ENCODE measurements around the gene SETD1B.
"Not testable (repeated sequence)": the region's sequence is repeated elsewhere in the genome, so short reads cannot be mapped to it uniquely, and the experiment has no call there.

Gene SETD1B

GRCh38 chr12:121783766-121784165 is 20.0 kb upstream of the SETD1B start:
- in situ Hi-C loops (cut with HindIII; ENCODE audit: low pct_unique_long_range_greater_than_20kb, low sequenced_read_pairs) = no loop called here
- DNase-seq (ENCODE audit: low read depth in 1 of 2, low spot score in 1 of 2) = no peak

GRCh38 chr12:121784460-121784859 is 19.3 kb upstream of the SETD1B start:
- TF ChIP-seq JUND (IDR thresholded peaks at IDR 0.05; ENCODE audit: low read depth) = no peak
- in situ Hi-C loops (cut with HindIII; ENCODE audit: low pct_unique_long_range_greater_than_20kb, low sequenced_read_pairs) = no loop called here
- DNase-seq (ENCODE audit: low read depth in 1 of 2, low spot score in 1 of 2) = no peak

More at GRCh38 chr12:121783766-121784165, 20.0 kb upstream of the SETD1B start:
- TF ChIP-seq JUND (IDR thresholded peaks at IDR 0.05; ENCODE audit: low read depth) = no peak

DNA sequence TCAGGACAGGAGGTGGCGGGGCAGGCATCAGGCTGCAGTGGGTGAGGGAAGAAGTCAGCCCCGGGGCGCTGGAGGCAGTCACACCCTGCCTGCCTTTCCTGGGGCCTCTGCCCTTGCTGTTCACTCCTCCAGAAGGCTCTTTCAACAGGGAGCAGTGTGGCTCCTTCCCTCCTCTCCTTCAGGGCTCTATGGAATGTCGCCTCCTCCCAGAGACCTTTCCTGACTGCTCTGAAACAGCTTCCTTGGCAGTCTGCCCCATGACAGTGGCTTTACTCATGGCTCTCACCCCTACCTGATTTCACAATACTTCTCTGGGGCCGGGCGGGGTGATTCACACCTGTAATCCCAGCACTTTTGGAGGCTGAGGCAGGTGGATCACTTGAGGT is 17.4 kb upstream of the SETD1B start:
- TF ChIP-seq JUND (IDR thresholded peaks at IDR 0.05; ENCODE audit: low read depth) = no peak
- peak in 1 of 2 experiments; percentile 97 for DNase-seq (ENCODE audit: low read depth in 1 of 2, low spot score in 1 of 2)
- in situ Hi-C loops (cut with HindIII; ENCODE audit: low pct_unique_long_range_greater_than_20kb, low sequenced_read_pairs) = no loop called here

GRCh38 chr12:121787063-121788025 is 16.5 kb upstream of the SETD1B start:
- no peak for TF ChIP-seq JUND (IDR thresholded peaks at IDR 0.05; ENCODE audit: low read depth)
- peak in 1 of 2 experiments; percentile 59 for DNase-seq (ENCODE audit: low read depth in 1 of 2, low spot score in 1 of 2)
- in situ Hi-C loops (cut with HindIII; ENCODE audit: low pct_unique_long_range_greater_than_20kb, low sequenced_read_pairs) = no loop called here

DNA sequence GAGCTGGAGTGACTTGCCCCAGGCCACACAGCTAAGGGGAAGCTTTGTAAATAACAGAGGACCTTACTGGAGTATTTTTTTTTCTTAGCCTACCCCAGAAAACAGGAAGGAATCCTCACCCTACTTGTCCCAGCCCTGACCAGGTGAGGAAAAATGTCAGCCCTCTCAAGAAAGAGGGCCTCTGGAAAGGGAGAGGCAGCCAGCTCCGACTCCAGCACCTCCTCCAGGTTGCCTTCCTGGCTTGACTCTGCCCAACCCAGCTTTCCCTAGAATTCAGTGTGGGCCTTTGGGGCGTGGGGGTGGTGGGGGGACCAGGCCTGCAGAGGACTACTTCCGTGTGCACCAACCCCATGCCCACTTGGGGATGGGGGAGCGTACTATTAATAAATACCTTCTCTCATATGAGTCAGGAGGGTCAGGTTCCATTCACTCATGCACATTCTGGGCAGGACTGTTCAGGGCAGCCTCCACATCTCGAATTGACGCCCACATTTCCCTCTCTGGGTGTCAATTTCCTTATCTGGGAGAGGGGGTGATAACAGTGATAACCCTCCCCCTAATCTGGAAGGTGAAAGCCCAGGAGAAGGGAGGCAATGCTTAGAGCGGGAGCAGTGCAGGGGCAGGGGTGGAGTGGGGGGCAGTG is 15.5 kb upstream of the SETD1B start:
- in situ Hi-C loops (cut with HindIII; ENCODE audit: low pct_unique_long_range_greater_than_20kb, low sequenced_read_pairs) = no loop called here
- TF ChIP-seq JUND (IDR thresholded peaks at IDR 0.05; ENCODE audit: low read depth) = no peak

DNA sequence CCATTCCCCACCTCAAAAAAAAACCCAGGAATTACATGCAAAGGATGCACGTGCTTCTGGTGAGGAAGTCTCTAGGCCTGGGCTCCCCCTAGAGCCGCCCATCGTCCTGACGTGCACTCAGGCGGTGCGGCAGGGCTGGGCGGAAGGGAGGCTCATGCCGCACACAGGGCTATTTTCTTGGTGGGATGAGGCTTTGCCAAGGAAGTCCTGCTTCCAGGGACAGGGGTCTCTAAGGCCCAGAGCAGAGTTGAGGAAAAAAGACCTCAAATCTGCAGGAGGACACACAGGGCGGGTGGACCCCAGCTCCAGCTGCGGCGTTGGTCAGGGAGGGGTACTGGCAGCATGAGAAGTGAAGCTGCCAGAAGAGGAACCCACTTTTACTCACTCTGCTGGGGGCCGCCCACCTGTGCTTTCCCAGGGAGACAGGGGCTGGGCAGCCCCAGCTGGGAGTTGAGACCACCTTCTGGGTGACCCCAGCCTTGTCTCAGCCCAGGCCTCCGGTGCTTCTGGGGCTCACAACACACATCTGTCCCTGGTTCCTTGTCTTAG is 14.5 kb upstream of the SETD1B start:
- DNase-seq (ENCODE audit: low read depth in 1 of 2, low spot score in 1 of 2) = no peak
- in situ Hi-C loops (cut with HindIII; ENCODE audit: low pct_unique_long_range_greater_than_20kb, low sequenced_read_pairs) = no loop called here
- no peak for TF ChIP-seq JUND (IDR thresholded peaks at IDR 0.05; ENCODE audit: low read depth)

More for the DNA sequence above, 15.5 kb upstream of the SETD1B start:
- DNase-seq (ENCODE audit: low read depth in 1 of 2, low spot score in 1 of 2) = no peak

GRCh38 chr12:121789800-121790728 is 13.7 kb upstream of the SETD1B start:
- no peak for TF ChIP-seq JUND (IDR thresholded peaks at IDR 0.05; ENCODE audit: low read depth)
- no peak for DNase-seq (ENCODE audit: low read depth in 1 of 2, low spot score in 1 of 2)
- in situ Hi-C loops (cut with HindIII; ENCODE audit: low pct_unique_long_range_greater_than_20kb, low sequenced_read_pairs) = no loop called here

- DNase-seq (ENCODE audit: low read depth in 1 of 2, low spot score in 1 of 2); in situ Hi-C loops (cut with HindIII; ENCODE audit: low pct_unique_long_range_greater_than_20kb, low sequenced_read_pairs): not testable (repeated sequence)
Observed at GRCh38 chr12:121790785-121791184, 13.0 kb upstream of the SETD1B start.

DNA sequence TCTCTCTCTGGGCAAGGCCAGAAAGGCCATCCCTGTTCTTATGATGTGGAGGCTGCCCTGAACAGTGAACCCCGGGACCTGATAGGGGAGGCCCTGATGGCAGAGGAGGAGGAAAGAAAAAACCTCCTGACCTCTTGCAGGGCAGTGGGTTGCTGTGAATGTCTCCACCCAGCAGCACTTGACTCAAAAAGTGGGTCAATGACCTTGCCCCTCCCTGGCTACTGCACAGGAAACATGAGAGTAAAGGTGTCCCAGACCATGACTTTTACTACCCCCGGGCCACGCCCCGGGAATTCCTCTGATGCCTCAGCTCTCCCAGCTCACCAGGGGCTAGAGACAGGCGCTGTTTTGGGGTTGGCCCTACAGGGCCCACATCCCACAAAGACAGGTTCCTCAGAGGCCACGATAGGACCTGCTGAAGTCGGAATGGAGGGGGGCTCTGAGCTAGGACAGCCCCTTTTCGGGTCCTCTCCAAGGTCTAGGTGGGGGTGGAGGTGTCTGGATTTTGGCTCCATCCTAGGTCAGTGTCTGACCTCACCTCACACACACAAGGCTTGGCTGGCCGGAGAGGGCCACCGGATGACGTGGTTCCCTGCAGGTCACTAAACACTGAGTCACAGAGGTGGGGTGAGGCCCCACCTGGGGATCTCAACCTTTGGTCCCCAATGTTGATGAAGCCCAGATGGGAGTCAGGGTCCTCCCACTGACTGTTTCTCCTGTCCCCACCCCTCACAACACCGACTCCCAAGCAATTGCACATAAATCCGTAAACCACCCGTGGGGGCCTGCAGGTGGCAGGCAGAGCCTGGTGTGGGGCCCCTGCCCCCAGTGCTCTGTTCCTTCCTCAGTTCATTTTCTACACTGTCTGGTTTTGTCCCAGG is 11.9 kb upstream of the SETD1B start:
- no peak for TF ChIP-seq JUND (IDR thresholded peaks at IDR 0.05; ENCODE audit: low read depth)
- in situ Hi-C loops (cut with HindIII; ENCODE audit: low pct_unique_long_range_greater_than_20kb, low sequenced_read_pairs) = no loop called here
- no peak for DNase-seq (ENCODE audit: low read depth in 1 of 2, low spot score in 1 of 2)

- TF ChIP-seq JUND (IDR thresholded peaks at IDR 0.05; ENCODE audit: low read depth) = no peak
- in situ Hi-C loops (cut with HindIII; ENCODE audit: low pct_unique_long_range_greater_than_20kb, low sequenced_read_pairs) = no loop called here
- no peak for DNase-seq (ENCODE audit: low read depth in 1 of 2, low spot score in 1 of 2)
Observed at GRCh38 chr12:121792607-121793439, 11.0 kb upstream of the SETD1B start.
